Measurements from ENCODE around the gene FNDC10.

Gene FNDC10

GRCh38 chr1:1627829-1628753 lies 28.2 kb upstream of the FNDC10 start:
- H3K4me3 ChIP-seq (ENCODE audit: low read depth, low read length), result no peak overlapping the region

- no peak overlapping the region for H3K4me3 ChIP-seq (ENCODE audit: low read depth, low read length)
Observed at GRCh38 chr1:1627261-1627828, 27.4 kb upstream of the FNDC10 start.

GRCh38 chr1:1626207-1627141 lies 26.5 kb upstream of the FNDC10 start:
- H3K4me3 ChIP-seq (ENCODE audit: low read depth, low read length), result no peak overlapping the region

GRCh38 chr1:1625824-1626206 lies 25.9 kb upstream of the FNDC10 start:
- H3K4me3 ChIP-seq (ENCODE audit: low read depth, low read length), result no peak overlapping the region

- no peak overlapping the region for H3K4me3 ChIP-seq (ENCODE audit: low read depth, low read length)
Observed at GRCh38 chr1:1625404-1625775, 25.5 kb upstream of the FNDC10 start.

- no peak overlapping the region for H3K4me3 ChIP-seq (ENCODE audit: low read depth, low read length)
Observed at GRCh38 chr1:1624443-1625403, 24.8 kb upstream of the FNDC10 start.

- H3K4me3 ChIP-seq (ENCODE audit: low read depth, low read length), result no peak overlapping the region
Observed at GRCh38 chr1:1623631-1624442, 23.9 kb upstream of the FNDC10 start.

GRCh38 chr1:1623181-1623630 lies 23.3 kb upstream of the FNDC10 start:
- no peak overlapping the region for H3K4me3 ChIP-seq (ENCODE audit: low read depth, low read length)

- H3K4me3 ChIP-seq (ENCODE audit: low read depth, low read length), result no peak overlapping the region
Observed at GRCh38 chr1:1622788-1623094, 22.8 kb upstream of the FNDC10 start.

GRCh38 chr1:1622010-1622787 lies 22.3 kb upstream of the FNDC10 start:
- H3K4me3 ChIP-seq (ENCODE audit: low read depth, low read length), result no peak overlapping the region

GRCh38 chr1:1621173-1622009 lies 21.5 kb upstream of the FNDC10 start:
- H3K4me3 ChIP-seq (ENCODE audit: low read depth, low read length), result no peak overlapping the region

GRCh38 chr1:1620433-1621139 lies 20.7 kb upstream of the FNDC10 start:
- no peak overlapping the region for H3K4me3 ChIP-seq (ENCODE audit: low read depth, low read length)

GRCh38 chr1:1619917-1620361 lies 20.0 kb upstream of the FNDC10 start:
- no peak overlapping the region for H3K4me3 ChIP-seq (ENCODE audit: low read depth, low read length)

GRCh38 chr1:1618396-1619068 lies 18.6 kb upstream of the FNDC10 start:
- H3K4me3 ChIP-seq (ENCODE audit: low read depth, low read length), result no peak overlapping the region

- H3K4me3 ChIP-seq (ENCODE audit: low read depth, low read length), result no peak overlapping the region
Observed at GRCh38 chr1:1617925-1618324, 18.0 kb upstream of the FNDC10 start.

GRCh38 chr1:1617516-1617915 lies 17.6 kb upstream of the FNDC10 start:
- H3K4me3 ChIP-seq (ENCODE audit: low read depth, low read length), result no peak overlapping the region

- no peak overlapping the region for H3K4me3 ChIP-seq (ENCODE audit: low read depth, low read length)
Observed at GRCh38 chr1:1616838-1617237, 16.9 kb upstream of the FNDC10 start.

Measured in iPS-11a (cell line).